HG03342 (cell line): ENCODE measurements around the gene TMPRSS15.

Experiments used
- ATAC-seq: cut with Tn5 transposase; IDR thresholded peaks from one replicate; pipeline ENCODE4 v1.9.1; 2021; ENCODE audit warnings: mild to moderate bottlenecking, moderate library complexity; ENCODE audit not compliant: unreplicated experiment

The TMPRSS15 gene

DNA sequence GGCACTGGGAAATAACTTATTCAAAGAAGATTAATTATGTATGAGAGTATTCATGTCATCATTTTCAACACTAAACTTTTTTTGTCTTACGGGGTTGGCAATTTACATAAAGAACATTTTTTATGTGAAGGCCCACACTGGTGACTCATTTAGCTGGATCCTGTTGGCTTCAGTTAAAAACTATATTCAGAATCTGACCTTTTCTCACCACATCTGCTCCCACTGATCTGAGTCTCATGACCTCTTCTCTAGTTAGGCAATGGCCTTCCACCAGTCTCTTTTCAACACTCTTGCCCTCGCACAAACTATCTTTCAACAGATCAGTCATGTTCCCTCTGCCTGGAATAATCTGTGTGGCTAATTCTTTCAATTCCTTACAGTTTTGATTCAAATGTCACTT, 53.4 kb downstream of the TMPRSS15 start:
- ATAC-seq: no peak

- no peak for ATAC-seq
These were observed 54.1 kb downstream of the TMPRSS15 start for GRCh38 chr21:18349468-18349867.

GRCh38 chr21:18340387-18340942, 63.1 kb downstream of the TMPRSS15 start:
- no peak for ATAC-seq

- ATAC-seq: no peak
These were observed 67.8 kb downstream of the TMPRSS15 start for GRCh38 chr21:18335651-18336236.

- no peak for ATAC-seq
These were observed 69.5 kb downstream of the TMPRSS15 start for GRCh38 chr21:18334066-18334465.

DNA sequence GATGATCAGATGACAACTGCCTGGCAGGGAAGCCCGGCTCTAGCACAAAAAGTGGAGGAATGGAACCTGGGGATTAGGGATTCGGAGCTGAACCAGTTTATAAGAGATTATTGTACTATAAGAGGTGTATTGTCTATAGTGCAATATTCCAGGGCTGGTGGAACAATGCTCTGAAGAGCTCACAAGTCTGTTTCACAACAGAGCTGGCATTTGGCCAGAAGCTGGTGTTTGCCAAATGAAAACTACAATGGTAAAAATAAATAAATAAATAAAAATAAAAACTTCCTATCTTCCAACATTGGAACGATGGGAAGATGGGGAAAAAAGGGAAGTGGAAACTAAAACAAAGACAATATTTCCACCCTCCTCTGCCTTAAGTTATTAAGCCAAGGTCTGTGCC, 85.4 kb downstream of the TMPRSS15 start:
- no peak for ATAC-seq

GRCh38 chr21:18298228-18298627, 105.4 kb downstream of the TMPRSS15 start:
- ATAC-seq: no peak

DNA sequence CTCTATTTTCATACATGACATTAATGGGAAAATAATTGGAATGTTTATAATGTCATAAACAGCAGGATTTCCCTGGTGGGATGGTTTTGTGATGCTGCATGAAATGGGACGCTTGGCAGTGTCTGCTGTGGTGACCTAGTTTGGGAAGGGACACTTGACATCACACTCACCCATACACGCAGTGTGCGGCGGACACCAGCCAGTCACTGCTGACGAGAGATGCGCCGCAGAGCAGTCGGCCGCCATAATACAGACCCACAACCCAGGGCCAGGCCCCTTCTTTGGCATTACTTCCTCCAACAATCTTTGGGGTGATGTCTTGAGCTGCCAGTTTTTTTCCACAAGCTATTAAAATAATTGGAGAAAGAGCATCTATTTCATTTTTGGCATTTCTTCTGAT, 109.5 kb downstream of the TMPRSS15 start:
- no peak for ATAC-seq

DNA sequence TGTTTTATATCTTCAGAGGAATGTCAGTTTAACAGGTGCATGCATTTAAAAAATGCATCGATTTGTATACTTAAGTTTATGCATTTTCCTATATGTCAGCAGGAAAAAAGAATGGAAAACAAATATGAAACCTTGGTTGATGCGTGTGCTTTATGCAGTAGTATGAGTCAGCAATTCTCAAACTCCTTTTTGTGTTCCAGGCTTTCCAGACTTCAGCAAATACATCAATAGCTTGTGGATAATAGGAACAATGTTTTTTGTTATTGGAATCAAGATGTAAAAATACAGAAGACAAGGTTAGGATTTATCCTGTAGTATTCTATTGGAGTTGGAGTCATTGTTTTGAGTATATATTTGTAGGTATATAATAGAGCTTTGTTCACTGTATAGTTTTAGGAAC, 113.7 kb downstream of the TMPRSS15 start:
- ATAC-seq: no peak

- no peak for ATAC-seq
These were observed 118.2 kb downstream of the TMPRSS15 start for GRCh38 chr21:18285379-18285778.

- ATAC-seq: no peak
These were observed 127.8 kb downstream of the TMPRSS15 start for GRCh38 chr21:18275781-18276180.

DNA sequence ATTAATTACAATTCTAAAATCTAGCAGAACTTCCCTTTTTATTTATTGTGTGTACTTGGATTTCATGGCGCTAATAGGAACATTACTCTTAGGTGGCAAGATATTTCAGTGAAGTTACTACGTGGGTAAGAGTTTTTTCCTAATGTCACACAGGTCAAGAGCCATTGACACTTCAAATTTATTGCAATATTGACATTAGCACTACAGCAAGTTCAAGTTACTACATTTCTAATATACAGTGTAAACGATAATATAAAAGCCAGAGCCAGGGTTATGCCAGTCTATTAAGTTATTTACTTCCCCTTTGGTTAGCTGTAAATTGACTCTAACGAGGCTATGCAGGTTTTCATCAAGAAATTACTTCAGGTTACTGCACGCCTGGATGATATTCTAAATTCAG, 129.2 kb downstream of the TMPRSS15 start:
- ATAC-seq: no peak

DNA sequence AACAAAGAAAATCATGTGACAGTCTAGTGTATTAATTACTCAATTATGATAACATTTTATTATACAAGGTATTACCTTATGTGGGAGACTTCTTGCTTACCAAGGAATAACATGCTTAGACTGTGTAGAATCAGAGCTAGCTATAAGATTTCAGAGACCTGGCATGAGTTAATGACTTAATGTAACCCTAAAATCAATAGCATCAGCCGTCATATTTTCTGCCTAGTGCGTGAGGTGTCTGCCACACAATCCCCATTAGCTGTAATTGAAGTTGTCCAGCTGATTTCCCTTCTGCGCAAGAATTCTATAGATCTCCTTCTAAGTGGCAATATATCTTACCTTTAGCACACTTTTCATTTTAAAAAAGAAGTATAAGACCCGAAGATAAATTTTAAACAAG, 130.2 kb downstream of the TMPRSS15 start:
- no peak for ATAC-seq

DNA sequence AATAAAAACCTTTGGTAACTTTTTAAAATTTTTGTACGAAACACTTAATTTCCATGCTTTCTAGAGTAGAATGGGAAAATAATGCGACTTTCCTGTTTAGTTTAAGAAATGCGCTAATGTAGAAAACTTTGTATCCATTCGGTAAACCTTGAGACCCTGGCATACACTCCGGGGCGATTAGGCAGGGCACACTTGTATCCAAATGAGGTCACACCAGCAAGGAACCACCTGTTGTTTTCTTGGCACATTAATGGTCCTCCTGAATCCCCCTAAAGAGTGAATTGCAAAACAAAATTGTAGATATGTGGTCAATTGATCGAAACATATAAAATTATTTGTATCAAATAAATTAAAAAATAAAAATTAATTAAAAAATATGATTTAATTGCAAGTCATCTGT, 133.7 kb downstream of the TMPRSS15 start:
- ATAC-seq: no peak

DNA sequence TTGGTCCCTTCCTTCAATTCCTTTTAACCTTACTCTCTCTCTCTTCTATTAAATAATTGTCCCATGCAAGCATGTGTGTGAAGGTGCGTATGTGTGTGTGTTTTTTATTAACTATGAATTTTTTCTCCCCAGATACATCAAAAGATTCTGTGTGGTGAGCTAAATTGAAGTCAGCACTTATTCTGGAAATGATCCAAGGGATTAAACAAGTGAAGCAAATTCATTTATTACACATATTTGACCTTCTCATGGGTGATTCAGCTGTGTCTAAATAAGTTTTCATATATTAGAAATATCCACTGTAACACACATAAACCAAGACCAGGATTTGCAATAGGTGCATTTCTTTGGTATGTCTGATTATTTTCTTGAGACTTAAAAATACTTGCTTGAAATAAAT, 134.7 kb downstream of the TMPRSS15 start:
- no peak for ATAC-seq

GRCh38 chr21:18267496-18267895, 136.1 kb downstream of the TMPRSS15 start:
- no peak for ATAC-seq

- ATAC-seq: no peak
These were observed 137.6 kb downstream of the TMPRSS15 start for GRCh38 chr21:18265944-18266343.

- ATAC-seq: no peak
These were observed 149.8 kb downstream of the TMPRSS15 start for GRCh38 chr21:18253799-18254198.

DNA sequence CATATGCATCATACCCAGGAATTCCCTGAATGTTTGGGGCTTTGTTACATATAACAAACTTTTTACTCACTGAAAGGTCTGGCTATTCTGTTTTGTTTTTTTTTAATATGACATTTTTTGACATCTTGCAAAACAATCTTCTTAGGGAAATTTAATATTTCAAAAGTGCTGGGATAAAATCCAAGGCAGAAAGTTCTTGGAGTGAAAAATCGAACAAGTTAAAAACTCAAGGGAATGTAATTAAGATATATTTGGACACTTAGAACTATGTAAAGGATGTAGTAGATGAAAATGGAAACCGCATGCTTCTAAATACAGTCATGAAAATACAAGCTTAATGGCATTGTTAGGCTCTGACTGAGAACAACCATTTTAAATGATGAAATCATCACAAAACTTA, 150.4 kb downstream of the TMPRSS15 start:
- ATAC-seq: no peak

DNA sequence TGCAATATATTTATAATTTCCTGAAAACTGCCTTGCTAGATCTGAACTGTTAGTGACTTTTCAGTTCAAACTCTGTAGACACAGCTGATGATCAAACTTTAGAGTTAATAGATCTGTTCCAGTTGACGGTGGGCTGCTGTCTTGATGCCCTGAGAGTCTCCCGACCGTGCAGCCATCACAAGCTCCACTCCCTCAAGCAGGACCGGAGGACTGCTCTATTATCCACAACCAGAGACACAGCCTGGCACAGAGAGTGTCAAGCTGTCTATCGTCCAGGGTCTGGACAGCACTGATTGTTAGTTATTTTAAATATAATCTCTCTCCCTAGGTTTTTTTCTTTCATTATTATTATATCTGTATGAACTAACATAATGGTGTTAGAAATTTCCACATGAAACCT, 150.9 kb downstream of the TMPRSS15 start:
- no peak for ATAC-seq

- no peak for ATAC-seq
These were observed 151.3 kb downstream of the TMPRSS15 start for GRCh38 chr21:18252256-18252655.

DNA sequence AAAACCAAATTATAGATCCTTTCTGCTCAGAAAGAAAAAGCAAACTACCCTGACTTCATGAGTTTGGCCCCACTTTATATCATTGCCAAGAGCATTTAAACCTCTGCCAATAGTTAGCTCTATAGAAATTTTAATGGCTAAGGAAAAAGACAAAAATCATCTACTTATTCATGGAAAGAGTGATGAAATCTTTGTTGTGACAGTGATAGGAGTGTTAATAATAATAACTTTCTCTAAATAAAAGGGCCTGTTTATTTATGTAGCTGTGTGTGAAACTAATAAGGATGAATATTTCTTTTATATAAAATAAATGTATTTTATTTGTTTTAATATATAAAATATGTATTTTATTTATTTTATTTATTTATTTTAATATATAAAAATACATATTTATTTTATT, 152.5 kb downstream of the TMPRSS15 start:
- ATAC-seq: no peak

- no peak for ATAC-seq
These were observed 153.9 kb downstream of the TMPRSS15 start for GRCh38 chr21:18249672-18250071.
